Measurements from ENCODE around the gene SPRR1A. TPM values are rescaled to one million over a fixed set of nuclear protein-coding genes. Genes with fewer than 3 reads are reported as not detected.

Gene SPRR1A
- total and polyA plus RNA-seq, 2 experiments from 2014 or later: not detected

GRCh38 chr1:152965853-152966252 lies 18.0 kb upstream of the SPRR1A start:
- WGBS (ENCODE audit: low lambda C conversion rate, missing lambda C conversion rate): 50% methylated on average over 4 of the region's 4 CpGs
- Histone ChIP-seq H4K20me1 (ENCODE audit: insufficient read depth, poor library complexity, severe bottlenecking) (no peaks in the 10 kb centered on the region), H2AFZ (no peak overlapping the region), H3K27ac (no peak overlapping the region), H3K36me3 (replicated peaks; ENCODE audit: insufficient read depth, low read depth) (no peaks in the 10 kb centered on the region), H3K4me3 (no peak overlapping the region), H3K9me2 (replicated peaks; ENCODE audit: insufficient read depth) (no peaks in the 10 kb centered on the region), H3K9me3 (ENCODE audit: low read depth) (no peaks in the 10 kb centered on the region), H3K4me2 (no peak overlapping the region), H3K27me3 (no peaks in the 10 kb centered on the region), H3K79me2 (no peaks in the 10 kb centered on the region), H3K4me1 (ENCODE audit: insufficient read depth) (no peaks in the 10 kb centered on the region)
- no peak for DNase-seq (ENCODE audit: low spot score)
- TF ChIP-seq EZH2 (IDR thresholded peaks at IDR 0.05; ENCODE audit: borderline replicate concordance) (no peak), EZH2phosphoT487 (IDR thresholded peaks at IDR 0.05; ENCODE audit: low read depth, severe bottlenecking, unreplicated experiment) (no peak), CTCF (IDR thresholded peaks at IDR 0.05; ENCODE audit: poor library complexity) (no peak)

- no peak for DNase-seq (ENCODE audit: low spot score)
Measured at GRCh38 chr1:152967201-152967600, 16.7 kb upstream of the SPRR1A start.

GRCh38 chr1:152968248-152968647 lies 15.6 kb upstream of the SPRR1A start:
- DNase-seq (ENCODE audit: low spot score): no peak
- Histone ChIP-seq H3K4me2 (no peak overlapping the region), H3K27ac (no peak overlapping the region), H3K9me3 (ENCODE audit: low read depth) (no peaks in the 10 kb centered on the region), H4K20me1 (ENCODE audit: insufficient read depth, poor library complexity, severe bottlenecking) (no peaks in the 10 kb centered on the region), H3K4me1 (ENCODE audit: insufficient read depth) (no peaks in the 10 kb centered on the region), H2AFZ (no peak overlapping the region), H3K9me2 (replicated peaks; ENCODE audit: insufficient read depth) (no peaks in the 10 kb centered on the region), H3K36me3 (replicated peaks; ENCODE audit: insufficient read depth, low read depth) (no peaks in the 10 kb centered on the region), H3K79me2 (no peaks in the 10 kb centered on the region), H3K4me3 (no peak overlapping the region), H3K27me3 (no peaks in the 10 kb centered on the region)
- no peak for TF ChIP-seq CTCF (IDR thresholded peaks at IDR 0.05; ENCODE audit: poor library complexity)
- TF ChIP-seq EZH2 (IDR thresholded peaks at IDR 0.05; ENCODE audit: borderline replicate concordance): no peak
- no peak for TF ChIP-seq EZH2phosphoT487 (IDR thresholded peaks at IDR 0.05; ENCODE audit: low read depth, severe bottlenecking, unreplicated experiment)
- WGBS (ENCODE audit: low lambda C conversion rate, missing lambda C conversion rate): 39% methylated on average over 2 of the region's 2 CpGs

More at GRCh38 chr1:152967201-152967600, 16.7 kb upstream of the SPRR1A start:
- Histone ChIP-seq H3K4me3 (no peak overlapping the region), H3K27ac (no peak overlapping the region), H3K4me1 (ENCODE audit: insufficient read depth) (no peaks in the 10 kb centered on the region), H3K79me2 (no peaks in the 10 kb centered on the region), H3K27me3 (no peaks in the 10 kb centered on the region), H3K36me3 (replicated peaks; ENCODE audit: insufficient read depth, low read depth) (no peaks in the 10 kb centered on the region), H2AFZ (no peak overlapping the region), H3K4me2 (no peak overlapping the region), H4K20me1 (ENCODE audit: insufficient read depth, poor library complexity, severe bottlenecking) (no peaks in the 10 kb centered on the region), H3K9me2 (replicated peaks; ENCODE audit: insufficient read depth) (no peaks in the 10 kb centered on the region), H3K9me3 (ENCODE audit: low read depth) (no peaks in the 10 kb centered on the region)
- WGBS (ENCODE audit: low lambda C conversion rate, missing lambda C conversion rate): 48% methylated on average over 7 of the region's 7 CpGs
- no peak for TF ChIP-seq CTCF (IDR thresholded peaks at IDR 0.05; ENCODE audit: poor library complexity)
- TF ChIP-seq EZH2 (IDR thresholded peaks at IDR 0.05; ENCODE audit: borderline replicate concordance): no peak
- no peak for TF ChIP-seq EZH2phosphoT487 (IDR thresholded peaks at IDR 0.05; ENCODE audit: low read depth, severe bottlenecking, unreplicated experiment)

- H3K4me3 ChIP-seq: no peak overlapping the region
- WGBS (ENCODE audit: low lambda C conversion rate, missing lambda C conversion rate): 31% methylated on average over 2 of the region's 2 CpGs
- no peaks in the 10 kb centered on the region for H3K4me1 ChIP-seq (ENCODE audit: insufficient read depth)
- H3K27ac ChIP-seq: no peak overlapping the region
- no peaks in the 10 kb centered on the region for H3K36me3 ChIP-seq (replicated peaks; ENCODE audit: insufficient read depth, low read depth)
- no peak for DNase-seq (ENCODE audit: low spot score)
- H4K20me1 ChIP-seq (ENCODE audit: insufficient read depth, poor library complexity, severe bottlenecking): no peaks in the 10 kb centered on the region
- no peaks in the 10 kb centered on the region for H3K9me3 ChIP-seq (ENCODE audit: low read depth)
- no peaks in the 10 kb centered on the region for H3K9me2 ChIP-seq (replicated peaks; ENCODE audit: insufficient read depth)
- no peaks in the 10 kb centered on the region for H3K79me2 ChIP-seq
- no peak overlapping the region for H3K4me2 ChIP-seq
- H2AFZ ChIP-seq: no peak overlapping the region
- TF ChIP-seq EZH2 (IDR thresholded peaks at IDR 0.05; ENCODE audit: borderline replicate concordance) (no peak), CTCF (IDR thresholded peaks at IDR 0.05; ENCODE audit: poor library complexity) (no peak), EZH2phosphoT487 (IDR thresholded peaks at IDR 0.05; ENCODE audit: low read depth, severe bottlenecking, unreplicated experiment) (no peak)
- H3K27me3 ChIP-seq: no peaks in the 10 kb centered on the region
Measured at GRCh38 chr1:152969036-152969435, 14.8 kb upstream of the SPRR1A start.

All from hepatocyte (in vitro differentiated cells).